GM23338 (cell line): Measurements from ENCODE around the gene TBCD. TPM values are rescaled to one million over a fixed set of nuclear protein-coding genes. Genes with fewer than 3 reads are reported as not detected.

ENCODE experiments used
- ATAC-seq: fragments of 200-7000 bp; cut with Tn5 transposase; 3 replicates; pipeline ENCODE4 v1.9.1; 2020
- DNase-seq: peaks from one replicate; pipeline ENCODE4 v3.0.0-alpha.2; 2015; ENCODE audit warnings: low spot score
- H2AFZ ChIP-seq: fragments of 200-600 bp; sonication (generic); 2 replicates; pipeline ENCODE4 v1.8.0; 2016; ENCODE audit warnings: antibody characterized with exemption, mild to moderate bottlenecking, moderate library complexity
- H3F3A ChIP-seq: fragments of 200-600 bp; sonication (generic); replicated peaks from 2 replicates; pipeline ENCODE4 v1.8.0; 2017; ENCODE audit warnings: antibody characterized with exemption, mixed run types, low read depth
- H3K27ac ChIP-seq: fragments of 200-600 bp; sonication (generic); 2 replicates; pipeline ENCODE4 v1.6.1; 2016; ENCODE audit warnings: low read depth
- H3K27me3 ChIP-seq: fragments of 200-600 bp; sonication (generic); 2 replicates; pipeline ENCODE4 v1.8.0; 2016; ENCODE audit warnings: mild to moderate bottlenecking, mixed run types, moderate library complexity; ENCODE audit not compliant: insufficient read depth
- H3K36me3 ChIP-seq: fragments of 200-600 bp; sonication (generic); 2 replicates; pipeline ENCODE4 v1.8.0; 2016; ENCODE audit warnings: mild to moderate bottlenecking; ENCODE audit not compliant: insufficient read depth
- H3K4me1 ChIP-seq: fragments of 200-600 bp; sonication (generic); 2 replicates; pipeline ENCODE4 v1.8.0; 2016; ENCODE audit warnings: mild to moderate bottlenecking, moderate library complexity; ENCODE audit not compliant: insufficient read depth
- H3K4me2 ChIP-seq: fragments of 200-600 bp; sonication (generic); 2 replicates; pipeline ENCODE4 v1.7.1; 2017; ENCODE audit warnings: mixed run types
- H3K4me3 ChIP-seq: fragments of 200-600 bp; sonication (generic); 2 replicates; pipeline ENCODE4 v1.6.1; 2016; ENCODE audit warnings: mixed run types
- H3K79me2 ChIP-seq: fragments of 200-600 bp; sonication (generic); replicated peaks from 2 replicates; pipeline ENCODE4 v1.8.0; 2017; ENCODE audit warnings: mild to moderate bottlenecking; ENCODE audit not compliant: insufficient read depth
- H3K9me2 ChIP-seq: fragments of 200-600 bp; sonication (generic); 2 replicates; pipeline ENCODE4 v1.8.0; 2017; ENCODE audit not compliant: insufficient read depth
- H4K20me1 ChIP-seq: fragments of 200-600 bp; sonication (generic); replicated peaks from 2 replicates; pipeline ENCODE4 v1.8.0; 2017; ENCODE audit warnings: mild to moderate bottlenecking; ENCODE audit not compliant: insufficient read depth
- H3K27ac Mint-ChIP-seq: 2 replicates; pipeline ENCODE4 v1.8.0; 2020; ENCODE audit warnings: inconsistent platforms, mild to moderate bottlenecking, moderate library complexity, mixed read lengths
- H3K27me3 Mint-ChIP-seq: 3 replicates; pipeline ENCODE4 v1.8.0; 2022; ENCODE audit warnings: low read depth, mild to moderate bottlenecking, moderate library complexity, mixed read lengths, inconsistent platforms; ENCODE audit not compliant: insufficient read depth, poor library complexity
- H3K36me3 Mint-ChIP-seq: 3 replicates; pipeline ENCODE4 v1.8.0; 2021; ENCODE audit warnings: low read depth, mild to moderate bottlenecking, inconsistent platforms, moderate library complexity, mixed read lengths
- H3K4me1 Mint-ChIP-seq: 3 replicates; pipeline ENCODE4 v1.8.0; 2020; ENCODE audit warnings: mild to moderate bottlenecking, inconsistent platforms, mixed read lengths
- H3K4me3 Mint-ChIP-seq: 3 replicates; pipeline ENCODE4 v1.8.0; 2021; ENCODE audit warnings: moderate library complexity, mild to moderate bottlenecking, inconsistent platforms, mixed read lengths
- H3K9me3 Mint-ChIP-seq: 3 replicates; pipeline ENCODE4 v1.8.0; 2020; ENCODE audit warnings: moderate library complexity, mild to moderate bottlenecking, inconsistent platforms, mixed read lengths
- CREB1 ChIP-seq: fragments of 250-450 bp; sonication (Bioruptor Pico); IDR thresholded peaks from 2 replicates; pipeline ENCODE4 v1.5.0; 2020; ENCODE audit warnings: low read depth, mild to moderate bottlenecking, moderate library complexity
- EZH2 ChIP-seq: fragments of 200-600 bp; sonication (generic); IDR thresholded peaks from one replicate; pipeline ENCODE4 v1.8.0; 2017; ENCODE audit warnings: antibody characterized with exemption, mild to moderate bottlenecking, low read depth; ENCODE audit not compliant: unreplicated experiment
- EZH2phosphoT487 ChIP-seq: fragments of 200-600 bp; sonication (generic); IDR thresholded peaks from one replicate; pipeline ENCODE4 v1.8.1; 2018; ENCODE audit warnings: antibody characterized with exemption; ENCODE audit not compliant: unreplicated experiment
- JUNB ChIP-seq: IDR thresholded peaks from one replicate; pipeline ENCODE4 v1.6.1; 2016; ENCODE audit warnings: antibody characterized with exemption; ENCODE audit not compliant: unreplicated experiment
- NANOG ChIP-seq: IDR thresholded peaks from 2 replicates; pipeline ENCODE4 v1.6.1; 2016; ENCODE audit warnings: antibody characterized with exemption, borderline replicate concordance
- POLR2AphosphoS5 ChIP-seq: IDR thresholded peaks from 2 replicates; pipeline ENCODE4 v1.6.1; 2016; ENCODE audit warnings: antibody characterized with exemption, low read depth
- STAT1 ChIP-seq: IDR thresholded peaks from one replicate; pipeline ENCODE4 v1.6.1; 2016; ENCODE audit warnings: antibody characterized with exemption; ENCODE audit not compliant: unreplicated experiment
- ZNF114 ChIP-seq: fragments of 250-450 bp; sonication (Bioruptor Pico); IDR thresholded peaks from 2 replicates; pipeline ENCODE4 v1.5.0; 2020; ENCODE audit warnings: mild to moderate bottlenecking, moderate library complexity
- ZNF331 ChIP-seq: fragments of 250-450 bp; sonication (Bioruptor Pico); IDR thresholded peaks from 2 replicates; pipeline ENCODE4 v1.5.0; 2020; ENCODE audit warnings: low read depth, mild to moderate bottlenecking, moderate library complexity
- polyA plus RNA-seq: library from polyadenylated mRNA; unstranded; fragments of >200 nt; fragmentation: Nextera tagmentation; extraction: Ambion mirVana; gene quantifications from 2 replicates; pipeline ENCODE4 v1.2.1, GENCODE V29; 2016
- total RNA-seq: library from RNA; depleted of rRNA; stranded (reverse); fragments of >200 nt; shearing (Covaris generic); gene quantifications from 2 replicates; pipeline ENCODE4 v1.2.3, GENCODE V29; 2014
- TF ChIP-seq, protein P1 (sequence below): IDR thresholded peaks from one replicate; pipeline ENCODE4 v1.6.1; 2018; ENCODE audit warnings: antibody characterized with exemption; ENCODE audit not compliant: unreplicated experiment
- TF ChIP-seq, protein P2 (sequence below), 2 experiments: fragments of 200-600 bp in 1 of 2; sonication (generic) in 1 of 2; conservative IDR thresholded peaks; 2 replicates each; pipeline versions ENCODE4 v1.5.1 to v1.6.1; 2016 to 2017; ENCODE audit warnings: antibody characterized with exemption in 2 of 2, low read depth in 2 of 2, mild to moderate bottlenecking in 2 of 2, moderate library complexity in 1 of 2
- TF ChIP-seq, protein P3 (sequence below): fragments of 250-450 bp; sonication (Bioruptor Pico); IDR thresholded peaks from 2 replicates; pipeline ENCODE4 v1.5.0; 2020; ENCODE audit warnings: mild to moderate bottlenecking, moderate library complexity
- TF ChIP-seq, protein P4 (sequence below): IDR thresholded peaks from 2 replicates; pipeline ENCODE4 v1.6.1; 2016; ENCODE audit warnings: antibody characterized with exemption

Gene TBCD
- total and polyA plus RNA-seq, 2 experiments from 2014 or later = 75.0 to 116 TPM

DNA sequence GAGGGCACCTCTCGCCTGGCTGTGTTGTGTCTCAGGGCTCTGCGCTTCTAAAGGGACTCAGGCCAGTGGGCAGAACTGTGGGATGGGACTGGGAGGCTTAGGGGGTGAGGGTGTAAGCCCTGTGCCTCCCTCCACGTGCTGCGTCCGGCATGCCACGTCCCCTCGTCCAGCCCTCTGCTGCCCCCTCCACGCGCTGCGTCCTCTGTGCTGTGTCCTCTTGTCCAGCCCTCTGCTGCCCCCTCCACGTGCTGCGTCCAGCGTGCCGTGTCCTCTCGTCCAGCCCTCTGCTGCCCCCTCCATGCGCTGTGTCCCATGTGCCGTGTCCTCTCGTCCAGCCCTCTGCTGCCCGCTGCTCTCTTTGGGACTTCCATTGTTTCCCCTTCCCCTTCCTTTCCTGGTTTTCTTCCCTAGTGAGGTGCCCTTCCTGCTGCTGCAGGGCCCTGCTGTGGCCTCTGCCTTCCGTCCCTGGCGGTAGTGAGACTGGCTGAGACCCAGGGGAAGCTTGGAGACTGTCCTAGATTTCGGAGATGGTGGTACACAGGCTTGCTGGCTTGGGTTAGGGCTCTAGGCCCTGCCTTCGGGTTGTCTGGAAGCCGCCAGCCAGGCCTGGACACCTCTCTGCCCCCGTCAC lies 94.3 kb downstream of the TBCD start:
- H3K27ac Mint-ChIP-seq = peak overlapping the region; percentile 20; the same call in 1 of the 2 replicates
- Histone ChIP-seq H3K36me3 (no peaks in the 10 kb centered on the region), H4K20me1 (peaks cover 3% of the 10 kb centered on the region), H3K27me3 (no peaks in the 10 kb centered on the region), H3K4me1 (no peaks in the 10 kb centered on the region), H3K79me2 (peaks cover 15% of the 10 kb centered on the region), H3K4me2 (no peak overlapping the region), H3K4me3 (no peak overlapping the region), H3F3A (0 out of 2 replicates have a peak, but pooled peaks cover 2% of the 10 kb centered on the region), H3K27ac (no peak overlapping the region), H3K9me2 (no peaks in the 10 kb centered on the region), H2AFZ (no peak overlapping the region)
- TF ChIP-seq ZNF114 (no peak), CREB1 (CRISPR knock-in tag) (no peak), POLR2AphosphoS5 (no peak), STAT1 (no peak), ZNF331 (CRISPR knock-in tag) (no peak), EZH2 (no peak), NANOG (no peak), EZH2phosphoT487 (no peak), JUNB (no peak)
- TF ChIP-seq, protein P1, sequence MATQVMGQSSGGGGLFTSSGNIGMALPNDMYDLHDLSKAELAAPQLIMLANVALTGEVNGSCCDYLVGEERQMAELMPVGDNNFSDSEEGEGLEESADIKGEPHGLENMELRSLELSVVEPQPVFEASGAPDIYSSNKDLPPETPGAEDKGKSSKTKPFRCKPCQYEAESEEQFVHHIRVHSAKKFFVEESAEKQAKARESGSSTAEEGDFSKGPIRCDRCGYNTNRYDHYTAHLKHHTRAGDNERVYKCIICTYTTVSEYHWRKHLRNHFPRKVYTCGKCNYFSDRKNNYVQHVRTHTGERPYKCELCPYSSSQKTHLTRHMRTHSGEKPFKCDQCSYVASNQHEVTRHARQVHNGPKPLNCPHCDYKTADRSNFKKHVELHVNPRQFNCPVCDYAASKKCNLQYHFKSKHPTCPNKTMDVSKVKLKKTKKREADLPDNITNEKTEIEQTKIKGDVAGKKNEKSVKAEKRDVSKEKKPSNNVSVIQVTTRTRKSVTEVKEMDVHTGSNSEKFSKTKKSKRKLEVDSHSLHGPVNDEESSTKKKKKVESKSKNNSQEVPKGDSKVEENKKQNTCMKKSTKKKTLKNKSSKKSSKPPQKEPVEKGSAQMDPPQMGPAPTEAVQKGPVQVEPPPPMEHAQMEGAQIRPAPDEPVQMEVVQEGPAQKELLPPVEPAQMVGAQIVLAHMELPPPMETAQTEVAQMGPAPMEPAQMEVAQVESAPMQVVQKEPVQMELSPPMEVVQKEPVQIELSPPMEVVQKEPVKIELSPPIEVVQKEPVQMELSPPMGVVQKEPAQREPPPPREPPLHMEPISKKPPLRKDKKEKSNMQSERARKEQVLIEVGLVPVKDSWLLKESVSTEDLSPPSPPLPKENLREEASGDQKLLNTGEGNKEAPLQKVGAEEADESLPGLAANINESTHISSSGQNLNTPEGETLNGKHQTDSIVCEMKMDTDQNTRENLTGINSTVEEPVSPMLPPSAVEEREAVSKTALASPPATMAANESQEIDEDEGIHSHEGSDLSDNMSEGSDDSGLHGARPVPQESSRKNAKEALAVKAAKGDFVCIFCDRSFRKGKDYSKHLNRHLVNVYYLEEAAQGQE = no peak
- TF ChIP-seq, protein P2, sequence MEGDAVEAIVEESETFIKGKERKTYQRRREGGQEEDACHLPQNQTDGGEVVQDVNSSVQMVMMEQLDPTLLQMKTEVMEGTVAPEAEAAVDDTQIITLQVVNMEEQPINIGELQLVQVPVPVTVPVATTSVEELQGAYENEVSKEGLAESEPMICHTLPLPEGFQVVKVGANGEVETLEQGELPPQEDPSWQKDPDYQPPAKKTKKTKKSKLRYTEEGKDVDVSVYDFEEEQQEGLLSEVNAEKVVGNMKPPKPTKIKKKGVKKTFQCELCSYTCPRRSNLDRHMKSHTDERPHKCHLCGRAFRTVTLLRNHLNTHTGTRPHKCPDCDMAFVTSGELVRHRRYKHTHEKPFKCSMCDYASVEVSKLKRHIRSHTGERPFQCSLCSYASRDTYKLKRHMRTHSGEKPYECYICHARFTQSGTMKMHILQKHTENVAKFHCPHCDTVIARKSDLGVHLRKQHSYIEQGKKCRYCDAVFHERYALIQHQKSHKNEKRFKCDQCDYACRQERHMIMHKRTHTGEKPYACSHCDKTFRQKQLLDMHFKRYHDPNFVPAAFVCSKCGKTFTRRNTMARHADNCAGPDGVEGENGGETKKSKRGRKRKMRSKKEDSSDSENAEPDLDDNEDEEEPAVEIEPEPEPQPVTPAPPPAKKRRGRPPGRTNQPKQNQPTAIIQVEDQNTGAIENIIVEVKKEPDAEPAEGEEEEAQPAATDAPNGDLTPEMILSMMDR (conservative IDR thresholded peaks at IDR 0.05; ENCODE audit: low read depth in 2 of 2) = no peak
- TF ChIP-seq, protein P3, sequence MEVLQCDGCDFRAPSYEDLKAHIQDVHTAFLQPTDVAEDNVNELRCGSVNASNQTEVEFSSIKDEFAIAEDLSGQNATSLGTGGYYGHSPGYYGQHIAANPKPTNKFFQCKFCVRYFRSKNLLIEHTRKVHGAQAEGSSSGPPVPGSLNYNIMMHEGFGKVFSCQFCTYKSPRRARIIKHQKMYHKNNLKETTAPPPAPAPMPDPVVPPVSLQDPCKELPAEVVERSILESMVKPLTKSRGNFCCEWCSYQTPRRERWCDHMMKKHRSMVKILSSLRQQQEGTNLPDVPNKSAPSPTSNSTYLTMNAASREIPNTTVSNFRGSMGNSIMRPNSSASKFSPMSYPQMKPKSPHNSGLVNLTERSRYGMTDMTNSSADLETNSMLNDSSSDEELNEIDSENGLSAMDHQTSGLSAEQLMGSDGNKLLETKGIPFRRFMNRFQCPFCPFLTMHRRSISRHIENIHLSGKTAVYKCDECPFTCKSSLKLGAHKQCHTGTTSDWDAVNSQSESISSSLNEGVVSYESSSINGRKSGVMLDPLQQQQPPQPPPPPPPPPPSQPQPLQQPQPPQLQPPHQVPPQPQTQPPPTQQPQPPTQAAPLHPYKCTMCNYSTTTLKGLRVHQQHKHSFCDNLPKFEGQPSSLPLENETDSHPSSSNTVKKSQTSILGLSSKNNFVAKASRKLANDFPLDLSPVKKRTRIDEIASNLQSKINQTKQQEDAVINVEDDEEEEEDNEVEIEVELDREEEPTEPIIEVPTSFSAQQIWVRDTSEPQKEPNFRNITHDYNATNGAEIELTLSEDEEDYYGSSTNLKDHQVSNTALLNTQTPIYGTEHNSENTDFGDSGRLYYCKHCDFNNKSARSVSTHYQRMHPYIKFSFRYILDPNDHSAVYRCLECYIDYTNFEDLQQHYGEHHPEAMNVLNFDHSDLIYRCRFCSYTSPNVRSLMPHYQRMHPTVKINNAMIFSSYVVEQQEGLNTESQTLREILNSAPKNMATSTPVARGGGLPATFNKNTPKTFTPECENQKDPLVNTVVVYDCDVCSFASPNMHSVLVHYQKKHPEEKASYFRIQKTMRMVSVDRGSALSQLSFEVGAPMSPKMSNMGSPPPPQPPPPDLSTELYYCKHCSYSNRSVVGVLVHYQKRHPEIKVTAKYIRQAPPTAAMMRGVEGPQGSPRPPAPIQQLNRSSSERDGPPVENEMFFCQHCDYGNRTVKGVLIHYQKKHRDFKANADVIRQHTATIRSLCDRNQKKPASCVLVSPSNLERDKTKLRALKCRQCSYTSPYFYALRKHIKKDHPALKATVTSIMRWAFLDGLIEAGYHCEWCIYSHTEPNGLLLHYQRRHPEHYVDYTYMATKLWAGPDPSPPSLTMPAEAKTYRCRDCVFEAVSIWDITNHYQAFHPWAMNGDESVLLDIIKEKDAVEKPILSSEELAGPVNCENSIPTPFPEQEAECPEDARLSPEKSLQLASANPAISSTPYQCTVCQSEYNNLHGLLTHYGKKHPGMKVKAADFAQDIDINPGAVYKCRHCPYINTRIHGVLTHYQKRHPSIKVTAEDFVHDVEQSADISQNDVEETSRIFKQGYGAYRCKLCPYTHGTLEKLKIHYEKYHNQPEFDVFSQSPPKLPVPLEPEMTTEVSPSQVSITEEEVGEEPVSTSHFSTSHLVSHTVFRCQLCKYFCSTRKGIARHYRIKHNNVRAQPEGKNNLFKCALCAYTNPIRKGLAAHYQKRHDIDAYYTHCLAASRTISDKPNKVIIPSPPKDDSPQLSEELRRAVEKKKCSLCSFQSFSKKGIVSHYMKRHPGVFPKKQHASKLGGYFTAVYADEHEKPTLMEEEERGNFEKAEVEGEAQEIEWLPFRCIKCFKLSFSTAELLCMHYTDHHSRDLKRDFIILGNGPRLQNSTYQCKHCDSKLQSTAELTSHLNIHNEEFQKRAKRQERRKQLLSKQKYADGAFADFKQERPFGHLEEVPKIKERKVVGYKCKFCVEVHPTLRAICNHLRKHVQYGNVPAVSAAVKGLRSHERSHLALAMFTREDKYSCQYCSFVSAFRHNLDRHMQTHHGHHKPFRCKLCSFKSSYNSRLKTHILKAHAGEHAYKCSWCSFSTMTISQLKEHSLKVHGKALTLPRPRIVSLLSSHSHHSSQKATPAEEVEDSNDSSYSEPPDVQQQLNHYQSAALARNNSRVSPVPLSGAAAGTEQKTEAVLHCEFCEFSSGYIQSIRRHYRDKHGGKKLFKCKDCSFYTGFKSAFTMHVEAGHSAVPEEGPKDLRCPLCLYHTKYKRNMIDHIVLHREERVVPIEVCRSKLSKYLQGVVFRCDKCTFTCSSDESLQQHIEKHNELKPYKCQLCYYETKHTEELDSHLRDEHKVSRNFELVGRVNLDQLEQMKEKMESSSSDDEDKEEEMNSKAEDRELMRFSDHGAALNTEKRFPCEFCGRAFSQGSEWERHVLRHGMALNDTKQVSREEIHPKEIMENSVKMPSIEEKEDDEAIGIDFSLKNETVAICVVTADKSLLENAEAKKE = no peak
- TF ChIP-seq, protein P4, sequence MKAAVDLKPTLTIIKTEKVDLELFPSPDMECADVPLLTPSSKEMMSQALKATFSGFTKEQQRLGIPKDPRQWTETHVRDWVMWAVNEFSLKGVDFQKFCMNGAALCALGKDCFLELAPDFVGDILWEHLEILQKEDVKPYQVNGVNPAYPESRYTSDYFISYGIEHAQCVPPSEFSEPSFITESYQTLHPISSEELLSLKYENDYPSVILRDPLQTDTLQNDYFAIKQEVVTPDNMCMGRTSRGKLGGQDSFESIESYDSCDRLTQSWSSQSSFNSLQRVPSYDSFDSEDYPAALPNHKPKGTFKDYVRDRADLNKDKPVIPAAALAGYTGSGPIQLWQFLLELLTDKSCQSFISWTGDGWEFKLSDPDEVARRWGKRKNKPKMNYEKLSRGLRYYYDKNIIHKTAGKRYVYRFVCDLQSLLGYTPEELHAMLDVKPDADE = no peak
- H3K27me3 Mint-ChIP-seq = peaks cover 10% of the 10 kb centered on the region
- H3K36me3 Mint-ChIP-seq = peaks cover 21% of the 10 kb centered on the region
- ATAC-seq (no peak), DNase-seq (no peak)
- H3K4me3 Mint-ChIP-seq = no peak overlapping the region
- peaks cover 8% of the 10 kb centered on the region for H3K9me3 Mint-ChIP-seq
- peaks cover 12% of the 10 kb centered on the region for H3K4me1 Mint-ChIP-seq
